T47D (cell line): ENCODE results near the gene DCUN1D2.
"Not testable (repeated sequence)": the region's sequence is repeated elsewhere in the genome, so short reads cannot be mapped to it uniquely, and the experiment has no call there.

Experiments
- DNase-seq, 2 experiments: peaks; one replicate each; pipeline versions ENCODE4 v3.0.0 to v3.0.0-alpha.2; 2011 to 2012; ENCODE audit warnings: low read depth in 1 of 2, low spot score in 1 of 2
- JUND ChIP-seq: IDR thresholded peaks from 2 replicates; pipeline ENCODE4 v1.6.1; 2012; ENCODE audit warnings: low read depth
- in situ Hi-C: cut with HindIII; loops from 2 replicates; pipeline ENCODE4 v1.10.0; 2016; ENCODE audit warnings: low sequenced_read_pairs, low pct_unique_long_range_greater_than_20kb

Gene DCUN1D2

GRCh38 chr13:113531041-113531873, 40.7 kb upstream of the DCUN1D2 start:
- DNase-seq: no peak
- no peak for TF ChIP-seq JUND
- in situ Hi-C loops: no loop called here

GRCh38 chr13:113528813-113529180, 38.3 kb upstream of the DCUN1D2 start:
- TF ChIP-seq JUND: no peak
- in situ Hi-C loops: no loop called here
- no peak for DNase-seq

GRCh38 chr13:113528101-113528812, 37.7 kb upstream of the DCUN1D2 start:
- in situ Hi-C loops: no loop called here

GRCh38 chr13:113527272-113527958, 36.9 kb upstream of the DCUN1D2 start:
- no peak for DNase-seq
- TF ChIP-seq JUND: no peak
- in situ Hi-C loops: no loop called here

More at GRCh38 chr13:113528101-113528812, 37.7 kb upstream of the DCUN1D2 start:
- no peak for DNase-seq
- TF ChIP-seq JUND: no peak

GRCh38 chr13:113526466-113527220, 36.1 kb upstream of the DCUN1D2 start:
- no peak for TF ChIP-seq JUND
- DNase-seq: no peak
- in situ Hi-C loops: no loop called here

GRCh38 chr13:113522438-113522837, 31.9 kb upstream of the DCUN1D2 start:
- in situ Hi-C loops, DNase-seq: not testable (repeated sequence)

GRCh38 chr13:113520571-113520970, 30.1 kb upstream of the DCUN1D2 start:
- in situ Hi-C loops: no loop called here
- no peak for TF ChIP-seq JUND
- no peak for DNase-seq

- no peak for DNase-seq
- TF ChIP-seq JUND: no peak
- in situ Hi-C loops: no loop called here
These were observed 29.0 kb upstream of the DCUN1D2 start for GRCh38 chr13:113519556-113519955.

- DNase-seq: no peak
- in situ Hi-C loops: no loop called here
- TF ChIP-seq JUND: no peak
These were observed 27.7 kb upstream of the DCUN1D2 start for GRCh38 chr13:113518076-113518803.

GRCh38 chr13:113514847-113515246, 24.3 kb upstream of the DCUN1D2 start:
- DNase-seq: no peak
- TF ChIP-seq JUND: no peak
- in situ Hi-C loops: no loop called here

- in situ Hi-C loops: no loop called here
- no peak for TF ChIP-seq JUND
- DNase-seq: no peak
These were observed 23.2 kb upstream of the DCUN1D2 start for GRCh38 chr13:113513761-113514160.

- DNase-seq: no peak
- in situ Hi-C loops: no loop called here
- TF ChIP-seq JUND: no peak
These were observed 20.9 kb upstream of the DCUN1D2 start for GRCh38 chr13:113511361-113511760.
